ENCODE results near the gene TNFRSF8. TPM values are rescaled to one million over a fixed set of nuclear protein-coding genes. Genes with fewer than 3 reads are reported as not detected.

Gene TNFRSF8
- total RNA-seq, 4 donors from 2014 or later = 0.26 to 2.4 (median 0.85) TPM

DNA sequence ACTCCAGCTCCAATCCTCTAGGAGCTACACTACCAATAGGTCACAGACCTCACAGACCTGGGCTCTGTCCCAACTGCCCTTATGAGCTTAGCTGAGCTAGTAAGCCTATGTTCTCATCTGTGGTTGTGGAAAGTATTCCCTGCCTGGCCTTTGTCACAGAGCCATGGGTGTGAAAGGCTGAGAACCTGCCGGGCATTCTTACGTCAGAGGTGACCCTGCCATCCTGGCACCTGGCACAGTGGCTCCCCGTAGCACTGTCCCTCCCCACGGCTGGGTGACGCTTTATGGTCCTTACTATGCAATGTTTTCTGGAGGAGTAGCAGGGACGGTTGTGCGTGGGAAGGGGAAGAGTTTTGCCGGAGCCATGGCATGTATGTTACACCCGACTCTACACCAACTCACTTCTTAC lies 107.2 kb downstream of the TNFRSF8 start:
- DNase-seq = peak in 1 of 2 donors; percentile 14
- Histone ChIP-seq H3K36me3 (no peaks in the 10 kb centered on the region), H3K27me3 (no peaks in the 10 kb centered on the region), H3K4me3 (no peak overlapping the region), H3K9me3 (no peaks in the 10 kb centered on the region), H3K4me1 (peaks cover 0 to 4% of the 10 kb centered on the region in 2 donors), H3K27ac (no peak overlapping the region)
- TF ChIP-seq, protein P1, sequence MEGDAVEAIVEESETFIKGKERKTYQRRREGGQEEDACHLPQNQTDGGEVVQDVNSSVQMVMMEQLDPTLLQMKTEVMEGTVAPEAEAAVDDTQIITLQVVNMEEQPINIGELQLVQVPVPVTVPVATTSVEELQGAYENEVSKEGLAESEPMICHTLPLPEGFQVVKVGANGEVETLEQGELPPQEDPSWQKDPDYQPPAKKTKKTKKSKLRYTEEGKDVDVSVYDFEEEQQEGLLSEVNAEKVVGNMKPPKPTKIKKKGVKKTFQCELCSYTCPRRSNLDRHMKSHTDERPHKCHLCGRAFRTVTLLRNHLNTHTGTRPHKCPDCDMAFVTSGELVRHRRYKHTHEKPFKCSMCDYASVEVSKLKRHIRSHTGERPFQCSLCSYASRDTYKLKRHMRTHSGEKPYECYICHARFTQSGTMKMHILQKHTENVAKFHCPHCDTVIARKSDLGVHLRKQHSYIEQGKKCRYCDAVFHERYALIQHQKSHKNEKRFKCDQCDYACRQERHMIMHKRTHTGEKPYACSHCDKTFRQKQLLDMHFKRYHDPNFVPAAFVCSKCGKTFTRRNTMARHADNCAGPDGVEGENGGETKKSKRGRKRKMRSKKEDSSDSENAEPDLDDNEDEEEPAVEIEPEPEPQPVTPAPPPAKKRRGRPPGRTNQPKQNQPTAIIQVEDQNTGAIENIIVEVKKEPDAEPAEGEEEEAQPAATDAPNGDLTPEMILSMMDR (IDR thresholded peaks at IDR 0.05) = no peak
- intact Hi-C loops (cut with DNase I; ENCODE audit: low total_unique reads) = no loop called here

DNA sequence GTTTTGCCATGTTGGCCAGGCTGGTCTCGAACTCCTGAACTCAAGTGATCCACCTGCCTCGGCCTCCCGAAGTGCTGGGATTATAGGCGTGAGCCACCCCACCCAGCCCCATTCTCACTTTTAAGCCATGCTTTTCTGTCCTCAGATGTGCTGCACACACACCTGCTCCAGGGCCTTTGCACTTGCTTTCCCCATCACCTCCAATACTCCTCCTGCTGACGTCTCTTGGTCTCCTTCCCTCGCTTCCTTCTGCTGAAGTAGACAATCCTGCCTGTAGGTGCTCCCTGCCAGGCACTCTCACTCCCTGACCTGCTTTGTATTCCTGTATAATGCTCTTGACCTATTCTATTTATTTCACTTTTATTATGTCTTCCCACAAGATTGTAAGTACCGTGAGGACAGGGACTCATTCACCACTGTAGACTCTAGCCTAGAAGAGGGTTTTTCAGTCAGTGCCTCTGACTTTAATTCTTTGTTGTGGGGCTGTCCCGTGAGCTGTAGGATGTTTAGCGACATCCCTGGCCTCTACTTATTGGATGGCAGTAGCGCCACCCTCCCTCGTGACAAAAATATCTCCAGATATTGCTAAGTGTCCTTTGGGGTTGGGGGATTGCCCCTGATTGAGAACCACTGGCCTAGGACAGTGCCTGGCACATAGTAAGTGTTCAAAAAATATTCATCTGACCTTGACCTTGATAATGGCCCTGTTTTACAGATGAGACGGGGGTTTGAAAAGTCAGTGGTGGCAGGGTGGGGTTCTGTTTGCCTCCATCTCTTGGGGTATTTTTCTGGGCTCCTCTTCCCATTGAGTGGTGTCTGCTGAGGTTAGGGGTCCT lies 108.3 kb downstream of the TNFRSF8 start:
- Histone ChIP-seq H3K27ac (no peak overlapping the region), H3K27me3 (no peaks in the 10 kb centered on the region)
- no peak for TF ChIP-seq POLR2A (IDR thresholded peaks at IDR 0.05)
- TF ChIP-seq, protein P1 (IDR thresholded peaks at IDR 0.05) = no peak

DNA sequence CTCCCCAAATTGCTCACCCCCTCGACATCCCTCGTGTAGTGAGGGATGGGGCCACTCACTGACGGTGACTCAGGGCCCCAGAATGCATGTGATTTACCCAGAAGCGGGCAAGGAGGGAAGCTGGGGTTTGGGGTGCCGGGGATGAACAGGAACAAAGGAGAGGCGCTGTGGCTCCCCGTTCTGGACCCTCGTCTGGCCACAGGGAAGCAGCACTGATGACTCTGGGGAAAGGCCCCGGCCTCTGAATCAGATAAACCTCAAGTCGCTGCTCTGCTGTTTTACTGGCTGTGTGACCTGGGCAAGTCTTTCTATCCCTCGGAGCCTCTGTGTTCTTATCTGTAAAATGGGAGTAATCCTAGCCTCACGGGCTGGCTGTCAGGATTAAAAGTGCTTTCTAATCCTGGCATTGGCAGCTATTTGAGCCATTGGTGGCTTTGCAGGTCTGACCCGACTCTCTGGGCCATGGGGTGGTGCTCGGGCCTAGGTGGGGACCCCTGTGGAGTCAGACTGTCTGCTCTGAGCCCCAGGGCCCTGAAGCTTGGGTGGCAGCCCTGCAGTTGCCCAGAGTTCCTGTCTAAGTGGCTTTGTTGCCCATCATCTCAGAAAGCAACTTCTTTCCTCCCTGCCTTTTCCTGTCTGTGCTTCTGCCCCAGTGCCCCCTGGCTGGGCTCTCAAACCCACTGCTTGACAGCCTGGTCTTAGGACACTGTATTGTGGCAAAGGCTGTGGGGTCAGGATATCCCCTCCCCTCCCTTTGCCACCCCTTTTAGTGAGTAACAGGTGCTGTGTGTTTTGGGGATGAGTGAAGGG lies 109.1 kb downstream of the TNFRSF8 start:
- no peak for DNase-seq
- no peak for TF ChIP-seq POLR2A (IDR thresholded peaks at IDR 0.05)
- TF ChIP-seq, protein P1 (IDR thresholded peaks at IDR 0.05) = no peak
- Histone ChIP-seq H3K36me3 (no peaks in the 10 kb centered on the region), H3K9me3 (no peaks in the 10 kb centered on the region), H3K27me3 (no peaks in the 10 kb centered on the region), H3K27ac (peak overlapping the region; percentile 51 to 53), H3K4me3 (no peak overlapping the region), H3K4me1 (no peaks in the 10 kb centered on the region)
- intact Hi-C loops (cut with DNase I; ENCODE audit: low total_unique reads) = no loop called here

More for the DNA sequence above, 108.3 kb downstream of the TNFRSF8 start:
- no peak for DNase-seq
- H3K36me3 ChIP-seq = no peaks in the 10 kb centered on the region
- no peaks in the 10 kb centered on the region for H3K9me3 ChIP-seq
- intact Hi-C loops (cut with DNase I; ENCODE audit: low total_unique reads) = no loop called here
- H3K4me3 ChIP-seq = no peak overlapping the region
- H3K4me1 ChIP-seq = peaks cover 0 to 4% of the 10 kb centered on the region in 2 donors

DNA sequence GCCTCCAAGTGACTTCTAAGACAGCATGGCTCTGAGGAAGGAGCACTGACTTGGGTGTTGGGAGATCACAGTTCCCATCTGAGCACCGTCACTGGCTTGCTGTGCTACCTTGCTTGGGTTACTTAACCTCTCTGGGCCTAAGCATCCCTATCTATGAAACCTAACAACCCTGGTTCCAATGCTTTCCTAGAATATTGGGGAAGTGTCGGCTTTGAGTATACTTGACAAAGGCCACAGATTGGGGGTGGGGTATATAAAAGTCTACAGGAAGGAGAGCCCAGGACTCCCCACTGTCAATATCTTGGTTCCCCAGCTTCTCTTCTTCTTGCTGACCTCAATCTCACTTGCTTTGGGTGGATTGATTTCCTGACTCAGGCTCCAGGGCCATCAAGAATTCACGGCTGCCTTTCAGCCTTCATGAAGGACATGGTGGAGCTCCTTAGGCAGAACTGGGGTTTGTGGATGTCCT lies 110.0 kb downstream of the TNFRSF8 start:
- Histone ChIP-seq H3K27me3 (no peaks in the 10 kb centered on the region), H3K27ac (peak overlapping the region; percentile 51 to 53), H3K4me1 (peaks cover 0 to 8% of the 10 kb centered on the region in 2 donors), H3K4me3 (no peak overlapping the region), H3K9me3 (no peaks in the 10 kb centered on the region), H3K36me3 (no peaks in the 10 kb centered on the region)
- TF ChIP-seq, protein P1 (IDR thresholded peaks at IDR 0.05) = no peak
- TF ChIP-seq POLR2A (IDR thresholded peaks at IDR 0.05) = no peak
- DNase-seq = no peak
- intact Hi-C loops (cut with DNase I; ENCODE audit: low total_unique reads) = no loop called here
